Measurements from ENCODE around the gene HLA-DPB1. TPM values are rescaled to one million over a fixed set of nuclear protein-coding genes. Genes with fewer than 3 reads are reported as not detected.

The HLA-DPB1 gene
- total RNA-seq, 4 donors from 2014 or later = 38.6 to 95.8 (median 61.7) TPM

DNA sequence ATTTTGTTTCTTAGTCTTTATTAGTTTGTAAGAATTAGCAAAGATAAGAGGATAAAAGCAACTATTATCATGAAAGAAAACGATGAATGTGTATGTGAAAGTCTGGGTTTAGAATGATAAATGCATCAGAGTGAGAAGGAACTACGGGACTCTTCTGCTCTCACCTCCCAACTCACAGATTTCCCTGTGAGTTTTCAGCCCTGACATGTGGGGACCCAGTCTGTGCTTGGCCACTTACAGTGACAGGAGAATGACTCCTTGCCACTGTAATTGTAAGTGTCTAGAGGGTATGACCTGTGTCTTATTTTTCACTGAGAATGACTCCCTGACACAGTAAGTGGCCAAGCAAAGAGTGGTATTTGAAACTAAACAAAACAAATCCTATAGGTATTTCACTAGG is 4.9 kb upstream of the HLA-DPB1 start:
- Histone ChIP-seq H3K27ac (replicated peaks in 1 of 4) (no peak overlapping the region), H3K4me1 (peaks cover 0 to 4% (median 0%) of the 10 kb centered on the region in 4 donors), H3K4me3 (peak overlapping the region in 1 of 4 donors; percentile 43), H3K27me3 (no peaks in the 10 kb centered on the region), H3K36me3 (peaks cover 0 to 28% (median 12%) of the 10 kb centered on the region in 4 donors), H3K9me3 (no peaks in the 10 kb centered on the region)
- intact Hi-C loops (cut with DNase I) = no loop called here
- peak; percentile 29 for DNase-seq (ENCODE audit: extremely low spot score)
- TF ChIP-seq EP300 (IDR thresholded peaks at IDR 0.05) (no peak), POLR2AphosphoS5 (IDR thresholded peaks at IDR 0.05) (no peak), POLR2A (IDR thresholded peaks at IDR 0.05; ENCODE audit: low read depth) (no peak)
- TF ChIP-seq, protein P1, sequence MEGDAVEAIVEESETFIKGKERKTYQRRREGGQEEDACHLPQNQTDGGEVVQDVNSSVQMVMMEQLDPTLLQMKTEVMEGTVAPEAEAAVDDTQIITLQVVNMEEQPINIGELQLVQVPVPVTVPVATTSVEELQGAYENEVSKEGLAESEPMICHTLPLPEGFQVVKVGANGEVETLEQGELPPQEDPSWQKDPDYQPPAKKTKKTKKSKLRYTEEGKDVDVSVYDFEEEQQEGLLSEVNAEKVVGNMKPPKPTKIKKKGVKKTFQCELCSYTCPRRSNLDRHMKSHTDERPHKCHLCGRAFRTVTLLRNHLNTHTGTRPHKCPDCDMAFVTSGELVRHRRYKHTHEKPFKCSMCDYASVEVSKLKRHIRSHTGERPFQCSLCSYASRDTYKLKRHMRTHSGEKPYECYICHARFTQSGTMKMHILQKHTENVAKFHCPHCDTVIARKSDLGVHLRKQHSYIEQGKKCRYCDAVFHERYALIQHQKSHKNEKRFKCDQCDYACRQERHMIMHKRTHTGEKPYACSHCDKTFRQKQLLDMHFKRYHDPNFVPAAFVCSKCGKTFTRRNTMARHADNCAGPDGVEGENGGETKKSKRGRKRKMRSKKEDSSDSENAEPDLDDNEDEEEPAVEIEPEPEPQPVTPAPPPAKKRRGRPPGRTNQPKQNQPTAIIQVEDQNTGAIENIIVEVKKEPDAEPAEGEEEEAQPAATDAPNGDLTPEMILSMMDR (IDR thresholded peaks at IDR 0.05) = no peak
- 0% methylated on average over 2 of the region's 2 CpGs for WGBS

- Histone ChIP-seq H3K27ac (replicated peaks in 1 of 4) (no peak overlapping the region), H3K36me3 (peaks cover 0 to 28% (median 12%) of the 10 kb centered on the region in 4 donors), H3K4me1 (peaks cover 0 to 10% (median 0%) of the 10 kb centered on the region in 4 donors), H3K9me3 (no peaks in the 10 kb centered on the region), H3K4me3 (peak overlapping the region in 3 of 4 donors; percentile 27 to 43 (median 27)), H3K27me3 (no peaks in the 10 kb centered on the region)
- DNase-seq (ENCODE audit: extremely low spot score) = peak; percentile 37
- 66% methylated on average over 6 of the region's 6 CpGs for WGBS
- intact Hi-C loops (cut with DNase I) = no loop called here
- TF ChIP-seq POLR2AphosphoS5 (IDR thresholded peaks at IDR 0.05) (no peak), EP300 (IDR thresholded peaks at IDR 0.05) (no peak), POLR2A (IDR thresholded peaks at IDR 0.05; ENCODE audit: low read depth) (no peak)
- TF ChIP-seq, protein P1 (IDR thresholded peaks at IDR 0.05) = no peak
Observed at GRCh38 chr6:33071569-33071968, 4.2 kb upstream of the HLA-DPB1 start.

GRCh38 chr6:33072508-33073100 is 3.2 kb upstream of the HLA-DPB1 start:
- intact Hi-C loops (cut with DNase I) = no loop called here
- no peak for TF ChIP-seq POLR2A (IDR thresholded peaks at IDR 0.05; ENCODE audit: low read depth)
- TF ChIP-seq EP300 (IDR thresholded peaks at IDR 0.05) = no peak
- TF ChIP-seq, protein P1 (IDR thresholded peaks at IDR 0.05) = no peak
- no peak for TF ChIP-seq POLR2AphosphoS5 (IDR thresholded peaks at IDR 0.05)
- Histone ChIP-seq H3K27ac (replicated peaks in 1 of 4) (peak overlapping the region in 3 of 4 donors; percentile 40 to 58 (median 45)), H3K4me1 (peaks cover 0 to 10% (median under 1%) of the 10 kb centered on the region in 4 donors), H3K4me3 (peak overlapping the region; percentile 27 to 47 (median 42)), H3K27me3 (no peaks in the 10 kb centered on the region), H3K9me3 (no peaks in the 10 kb centered on the region), H3K36me3 (peaks cover 0 to 21% (median 9%) of the 10 kb centered on the region in 4 donors)
- peak; percentile 81 for DNase-seq (ENCODE audit: extremely low spot score)
- 60% methylated on average over 7 of the region's 7 CpGs for WGBS

DNA sequence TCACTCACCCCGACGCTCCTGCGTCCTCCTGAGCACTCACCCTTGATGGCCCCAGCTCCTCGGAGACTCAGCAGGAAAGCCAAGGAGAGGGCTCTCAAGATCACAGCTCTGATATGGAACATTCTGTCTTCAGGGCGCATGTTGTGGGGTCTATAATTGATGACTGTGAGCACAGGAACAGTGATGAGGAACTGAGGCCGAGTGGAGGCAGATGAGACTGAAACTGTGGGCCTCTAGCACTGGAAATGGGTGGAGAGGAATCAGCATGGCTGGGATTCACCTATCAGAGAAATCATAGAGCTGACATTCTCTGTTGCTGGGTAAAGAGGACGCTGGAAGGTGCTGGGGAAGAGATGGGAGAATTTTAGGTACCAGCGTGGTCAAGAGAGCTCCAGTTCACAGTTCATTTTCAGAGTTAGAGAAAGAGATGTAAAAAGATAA is 2.3 kb upstream of the HLA-DPB1 start, which contains the start of gene HLA-DPA1:
Gene HLA-DPA1, minus strand, starts transcription at position 219 of the 441 bp plus-strand sequence.
- peak; percentile 90 for DNase-seq (ENCODE audit: extremely low spot score)
- Histone ChIP-seq H3K27me3 (no peaks in the 10 kb centered on the region), H3K9me3 (no peaks in the 10 kb centered on the region), H3K36me3 (peaks cover 0 to 13% (median 6%) of the 10 kb centered on the region in 4 donors), H3K27ac (replicated peaks in 1 of 4) (peak within 1 kb of the TSS in 3 of 4 donors; percentile 40 to 58 (median 45)), H3K4me1 (peaks cover 0 to 10% (median 2%) of the 10 kb centered on the region in 4 donors), H3K4me3 (peak within 1 kb of the TSS; percentile 27 to 47 (median 42))
- TF ChIP-seq POLR2AphosphoS5 (IDR thresholded peaks at IDR 0.05) (peak; percentile 60 to 89), EP300 (IDR thresholded peaks at IDR 0.05) (no peak)
- intact Hi-C loops (cut with DNase I) = no loop called here
- 43% methylated on average over 8 of the region's 8 CpGs for WGBS

DNA sequence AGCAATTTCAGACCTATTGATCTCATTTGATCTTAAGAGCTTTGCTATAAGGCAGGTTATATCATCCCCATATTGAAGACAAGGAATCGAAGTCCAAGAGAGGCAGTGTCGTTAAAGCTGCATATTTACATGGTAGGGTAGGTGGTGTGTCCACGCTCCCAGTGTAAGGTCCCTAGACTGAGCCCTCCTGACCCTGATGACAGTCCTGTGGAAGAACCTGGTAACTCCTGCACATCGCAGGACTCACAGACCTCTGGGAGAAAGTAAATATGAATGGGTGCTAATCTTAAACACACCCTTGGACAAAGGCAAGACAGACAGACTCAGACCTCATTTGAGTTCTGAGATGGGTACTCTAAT is 602 bp upstream of the HLA-DPB1 start:
- no peak overlapping the region for H3K4me3 ChIP-seq
- peaks cover 4 to 18% (median 11%) of the 10 kb centered on the region in 4 donors for H3K4me1 ChIP-seq
- intact Hi-C loops (cut with DNase I) = no loop called here
- no peaks in the 10 kb centered on the region for H3K36me3 ChIP-seq
- TF ChIP-seq POLR2AphosphoS5 (IDR thresholded peaks at IDR 0.05) = no peak
- TF ChIP-seq, protein P1 (IDR thresholded peaks at IDR 0.05) = no peak
- TF ChIP-seq POLR2A (IDR thresholded peaks at IDR 0.05; ENCODE audit: low read depth) = no peak
- no peak for TF ChIP-seq EP300 (IDR thresholded peaks at IDR 0.05)
- no peaks in the 10 kb centered on the region for H3K27me3 ChIP-seq
- peak overlapping the region; percentile 25 to 74 (median 63) for H3K27ac ChIP-seq (replicated peaks in 1 of 4)
- peak; percentile 37 for DNase-seq (ENCODE audit: extremely low spot score)
- 90% methylated on average over 4 of the region's 4 CpGs for WGBS
- no peaks in the 10 kb centered on the region for H3K9me3 ChIP-seq

Measured in esophagus muscularis mucosa (tissue), 4 donors.